Hematopoietic multipotent progenitor cell treated with erythropoietin and hydrocortisone succinate and interleukin-3 and kit ligand, for 4 days (in vitro differentiated cells): ENCODE data around the gene RGS12.
A peak's percentile ranks its signal among the peaks of the same experiment; 100 is the strongest.

Experiments used
- DNase-seq: peaks from one replicate; pipeline ENCODE4 v3.0.0-alpha.2; 2015

RGS12 gene, protein sequence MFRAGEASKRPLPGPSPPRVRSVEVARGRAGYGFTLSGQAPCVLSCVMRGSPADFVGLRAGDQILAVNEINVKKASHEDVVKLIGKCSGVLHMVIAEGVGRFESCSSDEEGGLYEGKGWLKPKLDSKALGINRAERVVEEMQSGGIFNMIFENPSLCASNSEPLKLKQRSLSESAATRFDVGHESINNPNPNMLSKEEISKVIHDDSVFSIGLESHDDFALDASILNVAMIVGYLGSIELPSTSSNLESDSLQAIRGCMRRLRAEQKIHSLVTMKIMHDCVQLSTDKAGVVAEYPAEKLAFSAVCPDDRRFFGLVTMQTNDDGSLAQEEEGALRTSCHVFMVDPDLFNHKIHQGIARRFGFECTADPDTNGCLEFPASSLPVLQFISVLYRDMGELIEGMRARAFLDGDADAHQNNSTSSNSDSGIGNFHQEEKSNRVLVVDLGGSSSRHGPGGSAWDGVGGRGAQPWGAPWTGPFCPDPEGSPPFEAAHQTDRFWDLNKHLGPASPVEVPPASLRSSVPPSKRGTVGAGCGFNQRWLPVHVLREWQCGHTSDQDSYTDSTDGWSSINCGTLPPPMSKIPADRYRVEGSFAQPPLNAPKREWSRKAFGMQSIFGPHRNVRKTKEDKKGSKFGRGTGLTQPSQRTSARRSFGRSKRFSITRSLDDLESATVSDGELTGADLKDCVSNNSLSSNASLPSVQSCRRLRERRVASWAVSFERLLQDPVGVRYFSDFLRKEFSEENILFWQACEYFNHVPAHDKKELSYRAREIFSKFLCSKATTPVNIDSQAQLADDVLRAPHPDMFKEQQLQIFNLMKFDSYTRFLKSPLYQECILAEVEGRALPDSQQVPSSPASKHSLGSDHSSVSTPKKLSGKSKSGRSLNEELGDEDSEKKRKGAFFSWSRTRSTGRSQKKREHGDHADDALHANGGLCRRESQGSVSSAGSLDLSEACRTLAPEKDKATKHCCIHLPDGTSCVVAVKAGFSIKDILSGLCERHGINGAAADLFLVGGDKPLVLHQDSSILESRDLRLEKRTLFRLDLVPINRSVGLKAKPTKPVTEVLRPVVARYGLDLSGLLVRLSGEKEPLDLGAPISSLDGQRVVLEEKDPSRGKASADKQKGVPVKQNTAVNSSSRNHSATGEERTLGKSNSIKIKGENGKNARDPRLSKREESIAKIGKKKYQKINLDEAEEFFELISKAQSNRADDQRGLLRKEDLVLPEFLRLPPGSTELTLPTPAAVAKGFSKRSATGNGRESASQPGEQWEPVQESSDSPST (N-terminal part only)

DNA sequence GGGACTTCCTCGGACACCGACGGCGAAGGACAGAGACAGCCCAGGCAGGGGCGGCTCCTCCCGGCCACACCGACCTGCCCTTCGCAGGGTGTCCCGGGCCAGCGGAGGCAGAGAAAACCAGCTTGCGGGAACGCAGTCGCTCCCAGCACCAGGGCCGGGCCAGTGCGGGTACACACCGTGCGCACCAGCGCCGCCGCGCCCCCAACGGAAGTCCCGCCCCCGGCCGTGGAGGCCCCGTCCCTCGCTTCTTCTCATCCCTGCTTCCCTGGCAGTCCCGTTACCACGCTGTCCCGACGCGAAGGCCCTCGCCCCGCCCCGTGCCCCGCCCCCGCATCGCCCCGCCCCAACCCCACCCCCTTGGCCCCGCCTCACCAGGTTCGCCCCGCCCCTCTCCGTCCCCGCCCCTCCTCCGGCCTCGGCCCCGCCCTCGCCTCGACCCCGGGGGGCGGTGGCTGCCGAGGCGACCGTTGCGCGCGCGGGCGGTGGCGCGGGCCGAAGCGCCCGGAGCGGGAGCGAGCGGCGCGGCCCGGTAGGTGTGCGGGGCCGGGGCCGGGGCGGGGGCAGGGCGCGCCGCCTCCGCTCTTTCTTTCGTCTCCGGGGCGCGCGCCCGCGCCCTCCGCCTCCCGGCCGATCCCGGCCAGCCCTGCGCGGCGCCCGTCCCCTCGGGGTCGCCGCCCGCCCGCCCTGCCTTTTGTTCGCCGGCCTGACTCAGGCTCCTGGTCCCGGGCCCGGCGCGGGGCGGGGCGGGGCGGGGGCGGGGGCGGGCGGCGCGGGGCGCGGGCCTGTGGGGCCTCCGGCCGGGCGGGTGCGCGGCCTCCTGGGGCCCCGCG is at the start of gene RGS12:
Gene RGS12 (plus strand): TSS at position 451 of the 830 bp plus-strand sequence. CDS start 23,150 bp downstream, outside the sequence.
- DNase-seq, result peak; percentile 94

DNA sequence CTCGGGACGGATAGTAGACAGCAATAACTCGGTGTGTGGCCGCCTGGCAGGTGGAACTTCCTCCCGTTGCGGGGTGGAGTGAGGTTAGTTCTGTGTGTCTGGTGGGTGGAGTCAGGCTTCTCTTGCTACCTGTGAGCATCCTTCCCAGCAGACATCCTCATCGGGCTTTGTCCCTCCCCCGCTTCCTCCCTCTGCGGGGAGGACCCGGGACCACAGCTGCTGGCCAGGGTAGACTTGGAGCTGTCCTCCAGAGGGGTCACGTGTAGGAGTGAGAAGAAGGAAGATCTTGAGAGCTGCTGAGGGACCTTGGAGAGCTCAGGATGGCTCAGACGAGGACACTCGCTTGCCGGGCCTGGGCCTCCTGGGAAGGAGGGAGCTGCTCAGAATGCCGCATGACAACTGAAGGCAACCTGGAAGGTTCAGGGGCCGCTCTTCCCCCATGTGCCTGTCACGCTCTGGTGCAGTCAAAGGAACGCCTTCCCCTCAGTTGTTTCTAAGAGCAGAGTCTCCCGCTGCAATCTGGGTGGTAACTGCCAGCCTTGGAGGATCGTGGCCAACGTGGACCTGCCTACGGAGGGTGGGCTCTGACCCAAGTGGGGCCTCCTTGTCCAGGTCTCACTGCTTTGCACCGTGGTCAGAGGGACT is 49.6 kb upstream of the RGS12 start:
- no peak for DNase-seq

DNA sequence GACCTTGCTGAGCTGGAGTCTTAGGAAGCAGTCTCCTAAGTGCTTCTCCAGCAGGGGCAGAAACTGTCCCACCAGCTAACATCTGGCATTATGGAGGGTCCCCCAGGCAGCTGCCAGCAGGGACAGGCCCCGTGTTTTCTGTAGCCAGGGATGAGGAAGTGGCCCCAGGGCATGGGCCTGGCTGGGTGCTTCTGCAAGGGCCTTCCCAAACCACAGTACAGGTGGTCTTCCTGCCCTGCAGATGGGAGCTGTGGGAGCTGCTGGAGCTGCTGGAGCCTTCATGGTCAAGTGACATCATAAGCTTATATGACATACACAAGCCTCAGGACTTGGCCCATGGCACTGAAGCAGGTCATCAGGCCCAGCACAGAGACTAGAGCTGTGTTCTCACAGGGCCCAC is 48.8 kb upstream of the RGS12 start:
- peak; percentile 15 for DNase-seq

DNA sequence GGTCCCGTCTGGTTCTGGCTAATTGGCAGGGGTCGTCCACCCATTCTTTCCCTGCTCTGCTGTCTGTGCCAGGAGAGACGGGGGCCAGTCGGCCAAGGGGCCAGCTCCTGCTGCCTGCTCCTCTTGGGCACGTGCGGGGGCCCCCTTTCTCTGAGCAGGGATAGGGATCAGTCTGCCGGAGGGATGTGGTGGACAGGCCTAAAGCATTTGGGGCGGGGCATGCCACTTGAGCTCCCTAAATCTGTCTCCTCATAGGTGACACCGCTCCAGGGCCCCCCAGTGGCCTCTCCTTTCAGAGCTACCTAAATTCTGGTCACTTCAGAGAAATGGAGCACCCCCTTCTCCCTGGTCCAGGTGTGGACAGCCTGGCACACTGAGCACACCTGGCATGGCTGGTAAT is 48.1 kb upstream of the RGS12 start:
- no peak for DNase-seq

DNA sequence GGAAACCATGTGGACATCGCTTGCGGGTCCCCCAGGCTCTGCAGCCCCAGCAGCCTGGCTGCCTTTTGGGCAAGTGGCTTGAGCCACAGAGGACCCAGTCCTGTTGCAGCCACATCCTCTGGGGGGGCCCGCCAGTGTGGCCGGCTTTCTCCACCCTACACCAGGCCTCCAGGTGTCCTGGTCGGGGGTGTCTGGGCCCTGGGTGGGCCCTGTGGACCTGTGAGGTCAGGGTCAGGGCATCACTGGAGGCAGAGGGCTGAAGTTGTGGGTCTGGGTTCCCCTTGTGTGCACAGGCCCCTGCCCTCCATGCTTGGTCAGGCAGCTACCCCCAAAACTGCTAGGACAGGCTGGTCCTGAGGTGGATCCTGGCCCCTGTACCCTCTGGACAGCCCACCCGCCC is 47.1 kb upstream of the RGS12 start:
- DNase-seq, result no peak

DNA sequence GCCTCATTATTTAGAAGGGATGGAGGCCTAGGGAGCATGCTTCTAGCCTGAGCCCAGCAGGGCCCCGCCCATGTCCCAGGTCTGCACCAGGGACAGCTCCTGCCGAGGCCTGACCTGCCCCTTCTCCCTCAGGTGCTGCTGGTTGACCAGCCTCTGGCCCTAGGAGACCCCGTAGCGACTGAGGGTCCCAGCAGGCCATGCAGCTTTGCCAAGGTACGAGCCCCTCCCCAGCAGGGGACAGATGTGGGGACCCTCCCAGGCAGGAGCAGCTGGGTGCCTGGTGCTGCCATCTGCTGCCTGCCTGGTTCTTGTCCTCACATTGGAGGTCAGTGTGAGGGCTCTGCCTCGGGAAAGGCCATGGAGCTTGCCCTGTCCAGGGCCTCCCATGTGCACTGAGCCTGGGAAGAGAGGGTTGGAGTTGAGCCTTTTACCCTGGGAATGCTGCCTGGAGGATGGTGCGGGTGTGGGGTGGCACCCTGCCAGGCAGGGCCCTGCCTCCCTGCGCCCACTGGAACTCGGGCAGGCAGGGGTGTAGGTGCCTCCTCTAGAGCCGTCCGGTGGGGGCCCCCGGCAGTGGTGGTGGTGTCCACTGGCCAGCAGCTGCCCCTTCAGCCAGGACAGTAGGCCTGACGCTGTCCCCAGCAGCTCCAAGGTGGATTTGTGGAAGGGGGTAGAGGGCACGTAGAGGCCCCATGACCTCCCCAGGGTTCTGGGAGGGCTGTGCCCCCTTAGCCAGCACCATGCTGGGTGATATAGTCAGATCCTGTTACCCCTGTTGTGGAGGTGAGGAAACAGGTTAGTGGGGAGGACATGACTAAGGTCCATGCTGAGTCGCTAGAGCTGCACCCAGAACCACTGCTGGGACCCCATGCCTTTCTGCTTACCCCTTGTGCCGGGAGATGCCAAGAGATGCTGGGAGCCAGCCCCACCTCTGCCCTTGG is 46.1 kb upstream of the RGS12 start:
- DNase-seq, result no peak

DNA sequence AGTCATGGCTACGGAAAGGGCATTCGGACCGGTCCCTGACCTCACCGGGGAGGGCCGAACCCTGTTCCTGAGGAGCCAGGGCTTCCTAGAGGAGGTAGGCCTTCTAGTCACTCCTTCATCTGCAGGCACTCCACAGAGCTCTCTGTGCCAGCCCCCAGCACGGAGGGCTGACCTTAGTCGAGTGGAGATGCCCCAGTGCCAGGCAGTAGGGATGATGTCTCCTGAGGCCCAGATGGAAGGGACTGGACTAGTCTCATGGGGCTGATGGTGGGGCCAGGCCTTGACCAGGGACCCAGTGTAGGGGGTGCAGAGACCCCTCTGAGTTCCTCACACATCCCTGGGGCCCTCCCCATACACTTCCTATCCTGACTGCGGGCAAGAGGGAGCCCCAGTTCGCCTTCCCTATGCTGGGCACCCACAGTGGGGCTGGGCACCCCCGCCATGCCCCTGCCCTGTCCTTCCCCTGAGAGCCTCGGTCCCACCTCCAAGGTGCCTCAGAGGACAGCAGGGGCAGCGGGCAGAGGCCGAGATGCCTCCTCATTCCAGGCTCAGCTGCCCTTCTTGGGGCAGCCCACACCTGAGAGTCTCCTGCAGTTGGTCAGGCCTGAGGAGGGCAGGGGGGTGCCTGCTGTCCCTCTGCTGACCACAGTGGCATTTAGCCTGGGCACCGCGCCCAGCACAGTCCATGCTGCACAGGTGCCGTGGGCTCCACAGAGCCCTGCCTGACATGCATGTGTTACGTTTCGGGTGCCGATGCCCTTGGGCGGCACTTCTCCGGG is 45.2 kb upstream of the RGS12 start:
- DNase-seq, result no peak

DNA sequence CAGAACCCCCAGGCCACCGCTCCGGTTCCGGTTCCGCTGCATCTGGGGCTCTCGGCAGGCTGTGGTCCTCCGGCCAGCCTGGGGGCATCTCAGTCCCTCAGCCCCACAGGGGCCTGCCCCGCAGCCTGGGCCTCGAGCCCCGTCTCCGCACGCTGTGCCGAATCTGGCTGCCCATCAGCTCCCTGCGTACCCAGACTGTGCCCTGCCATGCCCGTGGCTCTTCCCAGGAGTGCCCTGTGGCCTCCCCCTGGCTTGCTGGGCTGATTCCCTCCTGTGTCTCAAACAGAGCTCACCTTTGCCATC is 44.7 kb upstream of the RGS12 start:
- DNase-seq, result no peak

DNA sequence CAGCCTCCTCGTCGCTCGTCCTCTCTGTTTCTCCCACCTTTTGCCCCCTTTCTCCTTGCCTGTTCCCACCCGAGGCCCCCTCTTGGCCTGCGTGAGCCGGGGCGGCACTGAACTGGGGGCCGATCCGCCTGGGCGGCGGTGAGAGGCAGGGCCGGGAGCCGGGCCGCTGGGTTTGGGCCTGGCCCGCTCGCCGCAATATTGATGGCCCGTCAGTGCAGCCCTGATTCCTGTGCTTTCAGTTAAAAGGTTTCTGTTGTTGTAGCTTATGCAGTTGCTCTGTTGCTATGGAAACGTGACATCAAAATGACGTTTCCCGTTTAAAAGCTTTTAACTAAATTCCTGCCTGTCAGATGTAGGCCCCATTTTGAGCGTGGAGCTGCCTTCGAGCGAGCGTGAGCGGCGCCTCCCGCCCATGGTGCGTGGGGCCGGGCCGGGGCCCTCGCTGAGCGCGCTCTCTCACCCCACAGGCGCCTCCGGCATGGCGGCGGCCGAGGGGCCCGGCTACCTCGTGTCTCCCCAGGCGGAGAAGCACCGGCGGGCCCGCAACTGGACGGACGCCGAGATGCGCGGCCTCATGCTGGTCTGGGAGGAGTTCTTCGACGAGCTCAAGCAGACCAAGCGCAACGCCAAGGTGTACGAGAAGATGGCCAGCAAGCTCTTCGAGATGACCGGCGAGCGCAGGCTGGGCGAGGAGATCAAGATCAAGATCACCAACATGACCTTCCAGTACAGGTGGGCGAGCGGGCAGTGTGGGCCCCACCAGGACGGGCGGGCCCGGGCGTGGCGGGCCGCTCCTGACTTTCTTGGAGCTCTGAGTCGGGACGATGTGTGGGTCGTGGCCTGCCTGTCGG is 43.8 kb upstream of the RGS12 start, which contains the start of gene MSANTD1:
Gene MSANTD1 (plus strand): TSS at position 349 of the 851 bp plus-strand sequence. CDS start 64 bp downstream, at position 413.
- peak; percentile 31 for DNase-seq

DNA sequence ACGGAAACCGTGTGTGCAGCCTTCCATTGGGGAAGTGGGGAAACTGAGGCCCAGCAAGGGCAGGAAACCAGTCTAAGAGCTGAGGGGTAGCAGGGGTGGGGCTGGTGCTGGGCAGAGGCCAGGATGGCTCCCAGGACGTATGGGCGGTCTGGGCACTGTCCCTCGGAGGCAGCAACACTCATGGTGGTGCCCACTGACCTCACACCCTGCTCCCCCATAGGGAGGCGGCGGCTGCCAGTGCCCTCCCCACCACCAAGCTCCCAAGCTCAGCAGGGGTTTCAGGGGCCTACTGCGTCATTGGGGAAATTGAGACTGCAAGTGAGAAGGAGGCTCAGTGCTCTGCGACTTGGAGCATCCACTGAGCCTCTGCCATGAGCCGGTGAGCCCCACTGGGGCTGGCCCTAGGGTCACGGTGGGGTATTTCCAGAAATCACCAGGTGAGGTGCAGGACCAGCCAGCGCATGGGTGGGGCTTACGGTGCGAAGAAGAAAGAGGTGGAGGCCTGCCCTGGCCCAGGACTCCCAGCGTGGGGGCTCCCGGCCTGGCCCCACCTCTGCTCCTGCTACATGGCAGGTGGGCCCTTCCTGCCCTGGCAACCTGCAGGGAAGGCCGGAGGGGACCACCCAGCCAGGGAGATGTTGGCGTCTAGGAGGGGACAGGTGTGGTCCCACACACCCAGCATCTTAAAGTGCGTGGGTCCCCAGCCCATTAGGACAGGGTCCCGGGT is 42.9 kb upstream of the RGS12 start:
- DNase-seq, result no peak

DNA sequence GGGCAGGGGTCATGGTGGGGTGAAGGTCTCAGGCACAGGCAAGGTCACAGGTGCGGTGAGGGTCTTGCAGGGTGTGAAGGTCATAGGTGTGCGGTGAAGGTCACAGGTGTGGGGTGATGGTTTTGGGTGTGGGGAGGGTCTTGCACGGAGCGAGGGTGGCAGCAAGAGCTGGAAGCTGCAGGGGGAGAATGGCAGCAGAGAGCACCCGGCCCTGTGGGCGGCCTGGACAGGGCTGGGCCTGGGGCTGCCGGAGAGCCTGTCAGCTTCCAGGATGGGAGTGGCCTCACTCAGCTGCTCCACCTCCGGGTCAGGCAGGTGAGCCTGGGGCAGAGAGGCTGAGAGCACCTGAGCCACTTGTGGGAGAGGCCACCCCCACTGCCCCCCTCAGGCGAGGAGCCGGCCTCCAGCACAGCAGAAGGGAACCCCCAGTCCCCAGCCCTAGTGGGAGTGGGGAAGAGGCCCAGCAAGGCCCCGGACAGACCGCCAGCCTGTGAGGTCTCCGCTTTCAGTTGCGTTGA is 42.3 kb upstream of the RGS12 start:
- no peak for DNase-seq

DNA sequence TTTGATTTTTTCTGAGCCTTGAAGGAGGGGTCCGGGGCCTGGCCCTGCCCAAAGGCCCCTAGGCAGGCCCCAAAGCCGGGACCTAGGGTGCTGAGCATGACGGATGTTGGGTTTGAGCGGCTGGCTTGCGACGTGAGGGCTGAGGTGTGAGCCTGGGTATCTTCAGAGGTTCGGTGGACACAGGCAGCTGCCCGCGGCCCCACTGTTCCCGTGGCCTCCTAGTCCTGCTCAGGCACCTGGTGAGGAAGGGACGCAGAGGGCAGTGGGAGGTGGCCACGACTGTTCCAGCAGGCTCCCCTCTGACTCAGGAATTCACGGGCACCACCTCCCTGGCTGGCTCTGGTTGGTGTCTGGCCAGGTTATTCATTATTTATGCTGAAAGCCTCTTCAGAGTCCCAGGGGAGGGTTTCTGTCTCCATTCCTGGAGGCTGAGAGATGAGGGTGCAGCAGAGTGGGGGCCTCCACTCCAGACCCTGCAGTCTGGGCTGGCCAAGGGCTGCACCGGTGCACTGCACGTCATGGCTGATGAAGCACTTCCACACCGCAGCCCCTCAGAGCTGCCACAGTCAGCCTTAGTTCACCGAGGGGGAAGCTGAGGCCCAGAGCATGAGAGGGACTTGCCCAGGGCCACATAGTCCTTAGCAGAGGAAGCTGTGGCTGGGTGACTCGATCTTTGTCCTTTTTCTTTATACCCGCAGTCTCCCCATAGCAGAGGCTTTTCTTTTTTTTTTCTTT is 41.7 kb upstream of the RGS12 start:
- no peak for DNase-seq

DNA sequence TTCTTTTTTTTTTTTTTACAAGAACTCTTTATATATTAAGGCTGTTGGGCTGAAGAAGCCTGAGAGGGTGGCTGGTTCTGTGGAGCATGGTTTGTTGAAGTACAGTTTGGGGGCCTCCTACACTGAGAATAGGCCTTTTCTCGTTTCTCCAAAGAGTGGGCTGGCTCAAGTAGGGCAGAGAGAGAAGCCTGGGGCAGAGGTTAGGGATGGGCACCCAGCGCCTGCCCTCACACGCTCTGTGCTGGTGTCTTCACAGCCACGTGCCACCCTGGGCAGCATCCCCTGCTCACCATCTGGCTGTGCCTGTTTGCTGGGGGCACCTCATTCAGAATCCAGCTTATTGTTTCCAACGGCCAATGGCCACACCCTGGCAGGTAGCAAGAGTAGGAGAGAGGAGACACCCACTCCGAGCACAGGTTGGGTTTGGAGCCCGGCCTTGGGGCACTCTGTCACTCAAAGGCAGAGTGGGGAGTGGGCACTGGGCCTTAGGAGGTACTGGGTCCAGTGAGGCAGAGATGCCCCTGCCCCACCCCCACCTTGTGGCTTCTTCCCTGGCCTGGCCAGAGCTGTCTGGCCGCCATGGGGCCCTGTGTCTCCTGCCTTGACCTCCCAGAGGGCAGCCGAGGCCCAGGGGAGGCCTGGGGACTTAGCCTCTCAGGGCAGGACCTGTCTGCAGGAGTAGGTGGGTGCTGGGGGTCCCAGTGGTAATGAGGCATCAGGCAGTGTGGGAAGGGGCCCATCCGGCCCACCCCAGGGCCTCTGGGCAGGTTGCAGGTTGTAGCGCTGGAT is 40.9 kb upstream of the RGS12 start:
- DNase-seq, result no peak

DNA sequence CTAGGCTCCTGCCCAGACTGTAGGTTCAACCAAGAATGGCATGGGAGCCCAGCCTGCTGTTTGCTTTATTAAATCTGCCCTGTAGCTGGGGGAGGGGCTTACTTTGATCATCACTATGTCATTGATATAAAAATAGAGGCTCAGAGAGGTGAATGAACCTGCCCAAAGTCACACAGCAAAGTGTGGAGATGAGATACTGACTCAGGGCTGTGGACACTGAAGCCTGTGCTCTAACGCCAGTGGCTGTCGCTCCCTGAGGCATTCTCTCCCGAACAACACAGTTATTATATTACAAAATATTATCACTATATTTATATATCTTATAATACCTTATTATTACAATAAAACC is 40.4 kb upstream of the RGS12 start:
- no peak for DNase-seq

DNA sequence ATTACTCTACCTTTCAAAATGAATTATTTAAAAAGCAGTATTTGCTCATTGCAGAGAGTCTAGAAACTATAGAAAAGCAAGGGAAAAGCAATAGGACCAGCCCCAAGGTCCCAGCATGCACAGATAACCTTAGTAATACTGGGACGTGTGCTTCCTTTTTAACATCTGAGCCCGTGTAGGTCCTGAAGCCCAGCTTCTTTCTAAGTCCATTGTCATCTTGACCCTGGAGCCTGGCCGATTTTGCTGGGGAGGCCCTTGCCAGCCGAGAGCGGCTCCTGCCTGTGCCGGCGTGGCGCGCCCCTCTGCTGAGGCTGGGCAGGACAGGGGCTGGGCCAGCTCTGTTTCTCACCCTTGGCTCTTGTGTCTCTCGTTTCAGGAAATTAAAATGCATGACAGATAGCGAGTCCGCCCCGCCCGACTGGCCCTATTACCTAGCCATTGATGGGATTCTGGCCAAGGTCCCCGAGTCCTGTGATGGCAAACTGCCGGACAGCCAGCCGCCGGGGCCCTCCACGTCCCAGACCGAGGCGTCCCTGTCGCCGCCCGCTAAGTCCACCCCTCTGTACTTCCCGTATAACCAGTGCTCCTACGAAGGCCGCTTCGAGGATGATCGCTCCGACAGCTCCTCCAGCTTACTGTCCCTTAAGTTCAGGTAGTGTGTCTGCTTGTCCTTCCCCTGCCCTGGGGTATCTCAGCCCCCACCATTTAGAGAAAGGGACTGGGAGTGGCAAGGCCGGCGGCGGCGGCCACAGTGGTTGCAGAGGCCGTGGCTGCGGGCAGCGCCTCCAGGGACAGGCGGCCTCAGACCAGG is 39.8 kb upstream of the RGS12 start:
- no peak for DNase-seq
